Panc1 (cell line): Measurements from ENCODE around the gene NPHP3. TPM values are rescaled to one million over a fixed set of nuclear protein-coding genes. Genes with fewer than 3 reads are reported as not detected.

Source experiments
- ATAC-seq: fragments of 200-7000 bp; cut with Tn5 transposase; 2 replicates; pipeline ENCODE4 v1.9.1; 2020; ENCODE audit warnings: mild to moderate bottlenecking, moderate library complexity
- BruUV-seq: library from RNA; stranded (reverse); fragments of 400-500 nt; replicated peaks from 2 replicates; lab custom pipeline; 2021; lab: Mats Ljungman, UMichigan
- CTCF ChIA-PET: fragments of 300-600 bp; sonication (Branson Sonifier 250); formaldehyde crosslinking; loops from one replicate; lab custom pipeline; 2022; ENCODE audit warnings: antibody characterized with exemption; lab: Charles Lee
- POLR2A ChIA-PET: fragments of 300-600 bp; sonication (Branson Sonifier 250); formaldehyde crosslinking; loops from one replicate; lab custom pipeline; 2022; ENCODE audit warnings: antibody characterized with exemption; lab: Charles Lee
- DNase-seq: peaks from one replicate; pipeline ENCODE4 v3.0.0-alpha.2; 2010; ENCODE audit warnings: low read depth, low spot score
- H3K27ac ChIP-seq: 2 replicates; pipeline ENCODE4 v1.5.1; 2011; ENCODE audit warnings: mild to moderate bottlenecking, low read length, inconsistent platforms
- H3K27me3 ChIP-seq: fragments of 200-500 bp; sonication (Bioruptor generic); 2 replicates; pipeline ENCODE4 v1.6.0; 2014; ENCODE audit warnings: low read length, inconsistent platforms; ENCODE audit not compliant: control insufficient read depth, insufficient read depth
- H3K36me3 ChIP-seq: fragments of 200-500 bp; sonication (Bioruptor generic); 2 replicates; pipeline ENCODE4 v1.5.1; 2014; ENCODE audit warnings: inconsistent platforms, mild to moderate bottlenecking, low read length, moderate library complexity; ENCODE audit not compliant: control insufficient read depth, insufficient read depth
- H3K4me1 ChIP-seq: 2 replicates; pipeline ENCODE4 v1.5.1; 2011; ENCODE audit warnings: inconsistent platforms, mild to moderate bottlenecking, low read length, moderate library complexity; ENCODE audit not compliant: control insufficient read depth, insufficient read depth
- H3K4me3 ChIP-seq, 2 experiments: 2 replicates each; pipeline ENCODE4 v1.5.1; 2011 to 2012; ENCODE audit warnings: low read depth in 2 of 2, low read length in 2 of 2, mild to moderate bottlenecking in 2 of 2, inconsistent platforms in 1 of 2, moderate library complexity in 1 of 2
- H3K9me3 ChIP-seq: fragments of 200-500 bp; sonication (Bioruptor generic); 2 replicates; pipeline ENCODE4 v1.5.1; 2014; ENCODE audit warnings: low read depth, mild to moderate bottlenecking, inconsistent platforms, low read length, moderate library complexity; ENCODE audit not compliant: control insufficient read depth, insufficient read depth
- CTCF ChIP-seq: fragments of 450-650 bp; IDR thresholded peaks from 2 replicates; pipeline ENCODE4 v1.5.1; 2017; ENCODE audit warnings: mild to moderate bottlenecking
- POLR2AphosphoS5 ChIP-seq: IDR thresholded peaks from 2 replicates; pipeline ENCODE4 v1.6.1; 2012; ENCODE audit warnings: mild to moderate bottlenecking, low read depth, low read length, moderate library complexity
- REST ChIP-seq, 2 experiments: IDR thresholded peaks; 2 replicates each; pipeline ENCODE4 v1.6.1; 2011 to 2012; ENCODE audit warnings: low read depth in 2 of 2, control low read depth in 1 of 2, low read length in 1 of 2, mild to moderate bottlenecking in 1 of 2, moderate library complexity in 1 of 2; ENCODE audit not compliant: insufficient read depth in 1 of 2
- SIN3A ChIP-seq: IDR thresholded peaks from 2 replicates; pipeline ENCODE4 v1.6.1; 2012; ENCODE audit warnings: low read depth, mild to moderate bottlenecking, low read length, moderate library complexity, borderline replicate concordance; ENCODE audit not compliant: insufficient read depth
- TCF7L2 ChIP-seq: IDR thresholded peaks from 2 replicates; pipeline ENCODE4 v1.6.1; 2011; ENCODE audit warnings: mild to moderate bottlenecking, low read depth, low read length, inconsistent platforms
- in situ Hi-C: cut with HindIII; loops from 2 replicates; pipeline ENCODE4 v1.10.0; 2016; ENCODE audit warnings: low sequenced_read_pairs, low pct_unique_long_range_greater_than_20kb
- intact Hi-C: fragments of 100-400 bp; cut with micrococcal nuclease; formaldehyde crosslinking; loops from one replicate; pipeline ENCODE4 v1.10.0; 2022; ENCODE audit not compliant: unreplicated experiment
- total RNA-seq: library from RNA; stranded (reverse); gene quantifications from one replicate; pipeline ENCODE4 v1.2.1, GENCODE V29; 2021; ENCODE audit not compliant: unreplicated experiment

Gene NPHP3
- total RNA-seq, 1 experiment from 2014 or later = 34.0 TPM

DNA sequence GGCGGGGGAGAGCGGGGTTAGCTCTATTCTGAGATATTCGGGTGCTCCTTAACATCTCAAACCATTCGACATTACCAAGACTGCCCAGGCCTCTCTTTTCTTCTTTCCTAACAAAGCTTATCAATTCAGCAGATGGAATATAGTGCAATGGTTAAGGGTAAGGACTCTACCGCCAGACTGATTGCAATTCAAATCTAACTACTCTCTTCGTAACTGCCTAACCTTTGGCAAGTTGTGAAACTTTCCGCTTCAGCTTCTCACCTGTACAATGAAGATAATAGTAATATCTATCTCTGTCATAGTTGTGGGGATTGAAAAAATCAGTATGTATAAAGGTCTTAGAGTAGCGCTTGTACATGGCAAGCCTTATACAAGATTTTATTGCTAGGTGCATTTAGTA lies 61.1 kb downstream of the NPHP3 start:
- ATAC-seq (no peak), DNase-seq (no peak)
- TF ChIP-seq POLR2AphosphoS5 = no peak
- TF ChIP-seq SIN3A = no peak
- no peak for TF ChIP-seq CTCF
- TF ChIP-seq TCF7L2 = no peak
- no peak for TF ChIP-seq REST (IDR thresholded peaks at IDR 0.05; ENCODE audit: insufficient read depth in 1 of 2, low read depth in 2 of 2, low read length in 1 of 2)
- in situ Hi-C loops (no loop called here), intact Hi-C loops (no loop called here)
- no peaks in the 10 kb centered on the region for H3K27me3 ChIP-seq
- H3K27ac ChIP-seq = peak overlapping the region; percentile 87
- no peaks in the 10 kb centered on the region for H3K9me3 ChIP-seq
- POLR2A ChIA-PET = no interaction called here
- BruUV-seq = no TSS peak
- CTCF ChIA-PET = no interaction called here
- H3K4me1 ChIP-seq = peaks cover 21% of the 10 kb centered on the region
- H3K4me3 ChIP-seq = peak overlapping the region; percentile 80 to 93
- no peaks in the 10 kb centered on the region; the same call in 1 of the 2 replicates for H3K36me3 ChIP-seq

- TF ChIP-seq TCF7L2 = no peak
- no peak for TF ChIP-seq REST (IDR thresholded peaks at IDR 0.05; ENCODE audit: insufficient read depth in 1 of 2, low read depth in 2 of 2, low read length in 1 of 2)
- no peak for TF ChIP-seq CTCF
- no peak for TF ChIP-seq SIN3A
- TF ChIP-seq POLR2AphosphoS5 = no peak
- peak; percentile 36 for ATAC-seq
- BruUV-seq = no TSS peak
Measured at GRCh38 chr3:132660811-132661070, 61.5 kb downstream of the NPHP3 start.

More at GRCh38 chr3:132660811-132661070, 61.5 kb downstream of the NPHP3 start:
- no peaks in the 10 kb centered on the region for H3K9me3 ChIP-seq
- DNase-seq = no peak
- H3K27me3 ChIP-seq = no peaks in the 10 kb centered on the region
- H3K4me1 ChIP-seq = peaks cover 21% of the 10 kb centered on the region
- in situ Hi-C loops = no loop called here
- POLR2A ChIA-PET = no interaction called here
- H3K27ac ChIP-seq = peak overlapping the region; percentile 87
- intact Hi-C loops = no loop called here
- CTCF ChIA-PET = no interaction called here
- H3K36me3 ChIP-seq = no peaks in the 10 kb centered on the region; the same call in 1 of the 2 replicates
- H3K4me3 ChIP-seq = peak overlapping the region; percentile 80 to 93
